HFFc6 (cell line): ENCODE measurements around the gene EEF2K. TPM values are rescaled to one million over a fixed set of nuclear protein-coding genes. Genes with fewer than 3 reads are reported as not detected.
A peak's percentile ranks its signal among the peaks of the same experiment; 100 is the strongest.

Experiments used
- DNase-seq: peaks from one replicate; pipeline ENCODE4 v3.0.0-alpha.2; 2018
- H3K27ac Mint-ChIP-seq: 2 replicates; pipeline ENCODE4 v1.8.0; 2020; ENCODE audit warnings: mild to moderate bottlenecking, mixed read lengths
- H3K27me3 Mint-ChIP-seq: 2 replicates; pipeline ENCODE4 v1.8.0; 2021; ENCODE audit warnings: mild to moderate bottlenecking, moderate library complexity, mixed read lengths; ENCODE audit not compliant: insufficient read depth
- H3K36me3 Mint-ChIP-seq: 2 replicates; pipeline ENCODE4 v1.8.0; 2021; ENCODE audit warnings: low read depth, mixed read lengths
- H3K4me1 Mint-ChIP-seq: 2 replicates; pipeline ENCODE4 v1.8.0; 2020; ENCODE audit warnings: low read depth, mixed read lengths
- H3K4me3 Mint-ChIP-seq: 2 replicates; pipeline ENCODE4 v1.8.0; 2020; ENCODE audit warnings: mild to moderate bottlenecking, moderate library complexity, mixed read lengths
- H3K9me3 Mint-ChIP-seq: 2 replicates; pipeline ENCODE4 v1.8.0; 2020; ENCODE audit warnings: mild to moderate bottlenecking, mixed read lengths
- total RNA-seq, 6 experiments: library from RNA; stranded (reverse); fragmentation: NEBNext Ultra II Directional; extraction: Animal tissue kit (Norgen Biotek cat#: 25700); gene quantifications; 2 replicates in 1 of 6; 3 replicates in 5 of 6; pipeline ENCODE4 v1.2.3, GENCODE V29; 2021
- TF ChIP-seq, protein P1 (sequence below): fragments of 200-600 bp; sonication (generic); IDR thresholded peaks from 2 replicates; pipeline ENCODE4 v1.5.0; 2021; ENCODE audit warnings: antibody characterized with exemption, mild to moderate bottlenecking

Gene EEF2K
- total RNA-seq, 6 experiments from 2014 or later = 21.5 to 26.6 (median 23.5) TPM

DNA sequence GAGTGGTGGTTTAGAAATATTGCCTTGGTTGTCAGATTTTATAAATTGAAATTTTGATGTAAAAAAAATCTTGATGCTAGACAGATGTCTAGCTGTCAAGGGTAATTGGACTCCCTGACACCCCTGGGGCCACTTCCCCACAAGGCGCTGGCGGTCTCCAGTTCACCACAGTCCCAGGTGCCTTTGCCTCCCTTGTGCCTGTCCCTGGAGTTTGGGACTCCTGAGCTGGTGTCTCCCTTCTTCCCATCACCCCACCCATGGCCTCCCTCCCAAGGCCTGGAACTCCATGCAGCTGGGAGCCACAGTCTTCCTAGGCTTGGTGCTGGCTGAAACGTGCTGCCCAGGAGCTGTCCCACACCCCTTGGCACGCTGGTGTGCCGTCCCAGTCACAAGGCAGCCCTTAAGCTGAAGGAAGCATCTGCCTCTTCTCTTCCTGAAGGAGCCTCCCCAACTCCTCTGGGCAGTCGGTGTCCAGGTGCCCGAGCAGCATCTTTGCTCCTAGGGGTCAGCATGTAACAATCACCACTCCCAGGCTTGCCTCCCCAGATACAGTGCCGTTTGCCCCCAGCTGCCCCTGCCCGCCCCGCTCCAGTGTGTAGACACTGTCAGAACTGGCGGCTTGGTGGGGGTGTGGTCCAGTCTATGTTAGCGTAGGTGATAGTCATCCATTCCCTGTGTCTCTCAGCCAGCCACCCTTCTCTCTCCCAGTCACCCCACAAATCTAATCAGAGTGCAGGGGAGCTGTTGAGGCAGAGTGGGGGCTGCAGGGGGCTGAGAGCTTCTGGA, 117.3 kb downstream of the EEF2K start:
- Mint-ChIP-seq H3K4me1 (no peaks in the 10 kb centered on the region), H3K9me3 (no peaks in the 10 kb centered on the region)

DNA sequence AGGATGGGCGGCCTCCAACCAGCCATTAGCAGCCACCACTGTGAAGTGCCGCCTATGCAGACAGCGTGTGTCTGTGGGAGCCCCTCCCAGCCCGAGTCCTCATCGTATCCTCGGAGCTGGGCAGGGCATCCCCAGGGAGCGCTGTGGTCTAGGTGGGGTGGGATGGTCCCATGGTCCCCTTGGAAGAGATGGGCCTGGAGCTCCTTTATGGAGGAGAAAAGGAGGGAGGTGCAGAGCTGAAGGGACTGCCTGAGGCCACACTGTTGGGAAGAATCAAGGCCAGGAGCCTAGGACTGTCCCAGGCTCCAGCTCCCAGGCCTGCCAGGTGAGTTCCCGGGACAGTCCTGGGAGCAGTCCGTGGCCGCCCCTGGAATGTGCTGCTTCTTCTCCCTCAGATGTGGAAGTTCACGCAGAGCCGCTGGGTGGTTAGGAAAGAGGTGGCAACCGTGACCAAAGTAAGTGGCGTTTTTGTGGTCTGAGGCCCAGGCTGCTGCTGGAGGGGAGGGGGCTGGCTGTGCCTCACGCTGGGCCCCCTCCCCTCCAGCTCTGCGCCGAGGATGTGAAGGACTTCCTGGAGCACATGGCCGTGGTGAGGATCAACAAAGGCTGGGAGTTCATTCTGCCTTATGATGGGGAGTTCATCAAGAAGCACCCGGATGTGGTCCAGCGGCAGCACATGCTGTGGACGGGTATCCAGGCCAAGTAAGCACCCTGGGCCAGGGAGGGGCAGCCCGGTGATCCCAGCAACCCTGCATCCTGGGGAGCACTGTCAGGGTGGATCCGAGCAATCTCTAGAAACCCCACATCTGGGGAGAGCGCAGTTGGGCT, 118.1 kb downstream of the EEF2K start:
- Mint-ChIP-seq H3K27ac (no peak overlapping the region), H3K4me3 (no peak overlapping the region), H3K36me3 (peaks cover 9% of the 10 kb centered on the region; the same call in 1 of the 2 replicates), H3K4me1 (no peaks in the 10 kb centered on the region), H3K9me3 (no peaks in the 10 kb centered on the region), H3K27me3 (peaks cover 14% of the 10 kb centered on the region)
- DNase-seq = no peak
- TF ChIP-seq, protein P1, sequence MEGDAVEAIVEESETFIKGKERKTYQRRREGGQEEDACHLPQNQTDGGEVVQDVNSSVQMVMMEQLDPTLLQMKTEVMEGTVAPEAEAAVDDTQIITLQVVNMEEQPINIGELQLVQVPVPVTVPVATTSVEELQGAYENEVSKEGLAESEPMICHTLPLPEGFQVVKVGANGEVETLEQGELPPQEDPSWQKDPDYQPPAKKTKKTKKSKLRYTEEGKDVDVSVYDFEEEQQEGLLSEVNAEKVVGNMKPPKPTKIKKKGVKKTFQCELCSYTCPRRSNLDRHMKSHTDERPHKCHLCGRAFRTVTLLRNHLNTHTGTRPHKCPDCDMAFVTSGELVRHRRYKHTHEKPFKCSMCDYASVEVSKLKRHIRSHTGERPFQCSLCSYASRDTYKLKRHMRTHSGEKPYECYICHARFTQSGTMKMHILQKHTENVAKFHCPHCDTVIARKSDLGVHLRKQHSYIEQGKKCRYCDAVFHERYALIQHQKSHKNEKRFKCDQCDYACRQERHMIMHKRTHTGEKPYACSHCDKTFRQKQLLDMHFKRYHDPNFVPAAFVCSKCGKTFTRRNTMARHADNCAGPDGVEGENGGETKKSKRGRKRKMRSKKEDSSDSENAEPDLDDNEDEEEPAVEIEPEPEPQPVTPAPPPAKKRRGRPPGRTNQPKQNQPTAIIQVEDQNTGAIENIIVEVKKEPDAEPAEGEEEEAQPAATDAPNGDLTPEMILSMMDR = no peak

More for the DNA sequence above, 117.3 kb downstream of the EEF2K start:
- Mint-ChIP-seq H3K36me3 (peaks cover 9% of the 10 kb centered on the region; the same call in 1 of the 2 replicates), H3K27ac (no peak overlapping the region), H3K4me3 (no peak overlapping the region), H3K27me3 (peaks cover 14% of the 10 kb centered on the region)
- DNase-seq = no peak
- TF ChIP-seq, protein P1 = no peak

DNA sequence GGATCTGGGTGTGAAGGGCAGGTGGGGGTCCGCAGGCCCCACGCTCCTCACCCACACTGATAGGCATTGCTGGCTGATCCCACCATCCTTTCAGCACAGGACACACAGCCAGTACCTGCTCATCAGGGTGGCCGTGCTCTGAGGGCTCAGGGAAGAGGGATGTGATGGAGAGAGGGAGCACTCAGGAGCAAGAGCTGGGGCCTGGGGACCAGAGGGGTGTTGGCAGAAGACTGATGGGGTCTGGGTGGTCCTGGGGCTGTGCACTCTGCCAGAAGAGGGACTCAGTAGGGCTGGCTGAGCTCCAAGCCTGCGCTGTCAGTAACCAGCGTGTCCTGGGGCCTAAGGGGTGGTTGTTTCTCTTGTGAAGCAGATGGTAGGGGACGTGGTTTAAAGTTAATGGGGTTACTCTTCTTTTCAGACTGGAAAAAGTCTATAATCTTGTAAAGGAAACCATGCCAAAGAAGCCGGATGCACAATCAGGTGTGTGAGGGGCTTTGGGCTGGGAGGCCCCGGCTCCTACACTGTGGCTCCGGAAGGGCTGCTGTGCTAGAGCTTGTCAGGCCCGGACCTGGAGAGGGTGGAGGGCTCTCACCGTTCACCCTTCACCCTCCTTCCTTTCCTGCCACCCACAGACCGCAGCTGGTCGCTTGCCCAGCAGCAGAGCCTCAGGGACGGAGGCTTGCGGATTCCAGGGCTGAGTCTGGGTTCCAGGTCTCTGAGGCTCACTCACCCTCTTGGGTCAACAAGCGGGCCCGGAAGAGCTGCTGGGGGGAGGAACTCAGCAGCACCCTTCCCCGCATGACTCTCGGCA, 118.9 kb downstream of the EEF2K start:
- Mint-ChIP-seq H3K4me3 (no peak overlapping the region), H3K4me1 (no peaks in the 10 kb centered on the region), H3K27ac (0 out of 2 replicates have a peak overlapping the region, but pooled peaks have one; percentile 1), H3K9me3 (no peaks in the 10 kb centered on the region), H3K27me3 (peaks cover 14% of the 10 kb centered on the region), H3K36me3 (peaks cover 11% of the 10 kb centered on the region; the same call in 1 of the 2 replicates)
- no peak for DNase-seq
- TF ChIP-seq, protein P1 = no peak

DNA sequence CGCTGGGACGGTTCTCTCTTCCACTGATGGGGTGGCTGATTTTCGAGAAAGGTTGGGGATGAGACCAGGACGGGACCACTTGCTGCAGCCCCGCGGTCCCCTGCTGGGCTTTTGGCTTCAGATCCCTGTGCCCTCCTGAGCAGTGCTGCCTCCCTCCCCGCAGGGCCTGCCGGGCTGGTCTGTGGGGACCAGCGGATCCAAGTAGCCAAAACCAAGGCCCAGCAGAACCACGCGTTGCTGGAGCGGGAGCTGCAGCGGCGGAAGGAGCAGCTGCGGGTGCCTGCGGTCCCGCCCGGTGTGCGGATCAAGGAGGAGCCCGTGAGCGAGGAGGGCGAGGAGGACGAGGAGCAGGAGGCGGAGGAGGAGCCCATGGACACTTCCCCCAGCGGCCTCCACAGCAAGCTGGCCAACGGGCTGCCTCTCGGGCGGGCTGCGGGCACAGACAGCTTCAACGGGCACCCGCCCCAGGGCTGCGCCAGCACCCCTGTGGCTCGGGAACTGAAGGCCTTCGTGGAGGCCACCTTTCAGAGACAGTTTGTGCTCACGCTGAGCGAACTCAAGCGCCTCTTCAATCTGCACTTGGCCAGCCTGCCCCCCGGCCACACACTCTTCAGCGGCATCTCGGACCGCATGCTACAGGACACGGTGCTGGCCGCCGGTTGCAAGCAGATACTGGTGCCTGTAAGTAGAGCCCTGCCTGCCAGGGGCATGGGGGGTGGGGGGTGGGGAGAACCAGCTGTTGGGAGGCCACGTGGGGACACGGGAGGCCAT, 119.7 kb downstream of the EEF2K start:
- peaks cover 13% of the 10 kb centered on the region; the same call in 1 of the 2 replicates for H3K36me3 Mint-ChIP-seq
- no peak overlapping the region for H3K4me3 Mint-ChIP-seq
- peaks cover 14% of the 10 kb centered on the region for H3K27me3 Mint-ChIP-seq
- H3K9me3 Mint-ChIP-seq = no peaks in the 10 kb centered on the region
- DNase-seq = no peak
- no peaks in the 10 kb centered on the region for H3K4me1 Mint-ChIP-seq
- H3K27ac Mint-ChIP-seq = no peak overlapping the region
- TF ChIP-seq, protein P1 = no peak

DNA sequence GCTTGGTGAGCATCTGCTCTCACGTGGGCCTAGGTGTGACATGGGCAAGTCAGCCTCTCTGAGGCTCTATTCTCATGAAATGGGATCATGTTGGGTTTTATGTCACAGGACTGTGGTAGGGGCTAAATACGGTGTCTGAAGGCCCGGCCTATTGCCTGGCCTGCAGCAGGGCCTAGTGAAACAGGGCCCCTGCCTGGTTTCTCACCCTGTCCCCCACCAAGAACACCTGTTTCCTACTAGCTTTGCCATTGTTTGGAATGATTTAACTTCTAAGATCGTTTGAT, 120.2 kb downstream of the EEF2K start:
- Mint-ChIP-seq H3K36me3 (peaks cover 10% of the 10 kb centered on the region), H3K4me1 (no peaks in the 10 kb centered on the region), H3K27me3 (peaks cover 14% of the 10 kb centered on the region), H3K9me3 (no peaks in the 10 kb centered on the region), H3K4me3 (no peak overlapping the region), H3K27ac (no peak overlapping the region)
- no peak for DNase-seq
- TF ChIP-seq, protein P1 = no peak
